Uterus (tissue), 4 donors: ENCODE data around the gene RASSF6. TPM values are rescaled to one million over a fixed set of nuclear protein-coding genes. Genes with fewer than 3 reads are reported as not detected.
"Not testable (repeated sequence)": the region's sequence is repeated elsewhere in the genome, so short reads cannot be mapped to it uniquely, and the experiment has no call there.

Experiments
- DNase-seq, 2 donors: peaks; one replicate each; pipeline ENCODE4 v3.0.0-alpha.2; 2019 to 2020
- H3K27ac ChIP-seq, 2 donors: fragments of 200-600 bp; sonication (generic); 1 replicate in 1 of 2; 2 replicates in 1 of 2; pipeline ENCODE4 v1.5.1; 2016 to 2018
- H3K27me3 ChIP-seq, 2 donors: fragments of 200-600 bp; sonication (generic); one replicate each; pipeline ENCODE4 v1.5.1; 2018 to 2019; ENCODE audit warnings: control low read depth in 1 of 2
- H3K36me3 ChIP-seq, 2 donors: fragments of 200-600 bp; sonication (generic); one replicate each; pipeline ENCODE4 v1.5.1; 2019; ENCODE audit warnings: control low read depth in 1 of 2
- H3K4me1 ChIP-seq, 2 donors: fragments of 200-600 bp; sonication (generic); one replicate each; pipeline ENCODE4 v1.5.1; 2018 to 2019; ENCODE audit warnings: control low read depth in 1 of 2
- H3K4me3 ChIP-seq, 2 donors: fragments of 200-600 bp; sonication (generic); 1 replicate in 1 of 2; 2 replicates in 1 of 2; pipeline ENCODE4 v1.5.1; 2018 to 2019; ENCODE audit warnings: mild to moderate bottlenecking in 1 of 2
- H3K9me3 ChIP-seq, 2 donors: fragments of 200-600 bp; sonication (generic); one replicate each; pipeline ENCODE4 v1.5.1; 2019; ENCODE audit warnings: control low read depth in 1 of 2
- CTCF ChIP-seq, 4 experiments: fragments of 200-600 bp in 2 of 4; fragments of 450-650 bp in 2 of 4; sonication (generic) in 2 of 4; IDR thresholded peaks; one replicate each; pipeline ENCODE4 v1.5.1; 2016 to 2019; ENCODE audit warnings: antibody characterized with exemption in 4 of 4, mild to moderate bottlenecking in 2 of 4, moderate library complexity in 1 of 4
- POLR2A ChIP-seq, 2 donors: fragments of 450-650 bp; IDR thresholded peaks; one replicate each; pipeline ENCODE4 v1.6.1; 2016; ENCODE audit warnings: antibody characterized with exemption in 2 of 2, mild to moderate bottlenecking in 1 of 2, moderate library complexity in 1 of 2
- intact Hi-C: fragments of 100-400 bp; cut with DNase I; formaldehyde crosslinking; loops from one replicate; pipeline ENCODE4 v1.15.1; 2023; ENCODE audit warnings: low total_unique reads
- total RNA-seq, 4 donors: library from RNA; depleted of rRNA in 3 of 4; stranded (reverse); fragments of >200 nt in 3 of 4; gene quantifications; one replicate each; pipeline versions ENCODE4 v1.1.0 to v1.2.4, GENCODE V29; 2014 to 2023
- donor health status: DM: yes; HTN: yes; CAD: no.

Gene RASSF6
- total RNA-seq, 4 donors from 2014 or later, result under 0.01 to 1.5 (median 0.06) TPM; not detected in 1

GRCh38 chr4:73650250-73650649 is 30.0 kb upstream of the RASSF6 start:
- intact Hi-C loops, result no loop called here
- H3K4me3 ChIP-seq, result no peak overlapping the region
- H3K4me1 ChIP-seq, result no peaks in the 10 kb centered on the region
- H3K36me3 ChIP-seq, result no peaks in the 10 kb centered on the region
- H3K9me3 ChIP-seq, result no peaks in the 10 kb centered on the region
- TF ChIP-seq CTCF (IDR thresholded peaks at IDR 0.05) (no peak), POLR2A (IDR thresholded peaks at IDR 0.05) (no peak)
- H3K27me3 ChIP-seq, result no peaks in the 10 kb centered on the region
- no peak overlapping the region for H3K27ac ChIP-seq
- no peak for DNase-seq

GRCh38 chr4:73648478-73648877 is 28.2 kb upstream of the RASSF6 start:
- intact Hi-C loops, result no loop called here
- Histone ChIP-seq H3K4me1 (no peaks in the 10 kb centered on the region), H3K27me3 (no peaks in the 10 kb centered on the region), H3K36me3 (no peaks in the 10 kb centered on the region), H3K9me3 (no peaks in the 10 kb centered on the region), H3K27ac (no peak overlapping the region), H3K4me3 (no peak overlapping the region)
- TF ChIP-seq CTCF (IDR thresholded peaks at IDR 0.05) (no peak), POLR2A (IDR thresholded peaks at IDR 0.05) (no peak)
- DNase-seq, result no peak

GRCh38 chr4:73646117-73646516 is 25.9 kb upstream of the RASSF6 start:
- Histone ChIP-seq H3K9me3 (no peaks in the 10 kb centered on the region), H3K27ac (no peak overlapping the region), H3K4me3 (no peak overlapping the region), H3K4me1 (no peaks in the 10 kb centered on the region), H3K27me3 (no peaks in the 10 kb centered on the region), H3K36me3 (no peaks in the 10 kb centered on the region)
- intact Hi-C loops, result no loop called here
- DNase-seq, result no peak
- TF ChIP-seq POLR2A (IDR thresholded peaks at IDR 0.05), result no peak
- TF ChIP-seq CTCF (IDR thresholded peaks at IDR 0.05), result no peak

GRCh38 chr4:73631565-73632226 is 11.5 kb upstream of the RASSF6 start:
- TF ChIP-seq POLR2A (IDR thresholded peaks at IDR 0.05), result no peak
- TF ChIP-seq CTCF (IDR thresholded peaks at IDR 0.05), result no peak
- Histone ChIP-seq H3K36me3 (peaks cover 0 to 5% of the 10 kb centered on the region in 2 donors), H3K4me1 (no peaks in the 10 kb centered on the region), H3K9me3 (peaks cover 0 to 3% of the 10 kb centered on the region in 2 donors), H3K4me3 (no peak overlapping the region), H3K27ac (no peak overlapping the region), H3K27me3 (no peaks in the 10 kb centered on the region)
- intact Hi-C loops, result no loop called here
- DNase-seq, result no peak

- DNase-seq, H3K27me3 ChIP-seq, H3K27ac ChIP-seq, intact Hi-C loops, H3K4me3 ChIP-seq, H3K9me3 ChIP-seq, H3K4me1 ChIP-seq, H3K36me3 ChIP-seq: not testable (repeated sequence)
These were observed 8.6 kb upstream of the RASSF6 start for GRCh38 chr4:73628834-73629233.

GRCh38 chr4:73621357-73621756 is 1.1 kb upstream of the RASSF6 start:
- DNase-seq, result no peak
- intact Hi-C loops, result no loop called here
- Histone ChIP-seq H3K27ac (no peak overlapping the region), H3K27me3 (no peaks in the 10 kb centered on the region), H3K9me3 (no peaks in the 10 kb centered on the region), H3K4me3 (no peak overlapping the region), H3K4me1 (no peaks in the 10 kb centered on the region), H3K36me3 (no peaks in the 10 kb centered on the region)
- TF ChIP-seq POLR2A (IDR thresholded peaks at IDR 0.05) (no peak), CTCF (IDR thresholded peaks at IDR 0.05) (no peak)
